IPS-18c (cell line): ENCODE data around the gene SERPINE1.
A peak's percentile ranks its signal among the peaks of the same experiment; 100 is the strongest.
"Not testable (repeated sequence)": the region's sequence is repeated elsewhere in the genome, so short reads cannot be mapped to it uniquely, and the experiment has no call there.

Source experiments
- H3K4me3 ChIP-seq: 2 replicates; pipeline ENCODE4 v1.7.0; 2013; ENCODE audit warnings: low read depth, mild to moderate bottlenecking, low read length, moderate library complexity; ENCODE audit not compliant: insufficient read depth
- H3K9me3 ChIP-seq: one replicate; pipeline ENCODE4 v1.6.1; 2013; ENCODE audit warnings: mild to moderate bottlenecking, low read length, moderate library complexity; ENCODE audit not compliant: control insufficient read depth, insufficient read depth

The SERPINE1 gene

GRCh38 chr7:101126651-101127459, at the start of gene SERPINE1:
SERPINE1 (plus strand) TSS chr7:101127104; CDS start chr7:101128394, 1,290 bp downstream.
- peak within 1 kb of the TSS; percentile 31; the same call in 1 of the 2 replicates for H3K4me3 ChIP-seq

GRCh38 chr7:101077303-101078086, 49.4 kb upstream of the SERPINE1 start:
- Histone ChIP-seq H3K4me3 (no peak overlapping the region), H3K9me3 (peaks cover 2% of the 10 kb centered on the region)

More at GRCh38 chr7:101126651-101127459, at the start of gene SERPINE1:
- H3K9me3 ChIP-seq, result no peaks in the 10 kb centered on the region

GRCh38 chr7:101081432-101081831, 45.5 kb upstream of the SERPINE1 start:
- Histone ChIP-seq H3K4me3 (no peak overlapping the region), H3K9me3 (peaks cover 2% of the 10 kb centered on the region)

DNA sequence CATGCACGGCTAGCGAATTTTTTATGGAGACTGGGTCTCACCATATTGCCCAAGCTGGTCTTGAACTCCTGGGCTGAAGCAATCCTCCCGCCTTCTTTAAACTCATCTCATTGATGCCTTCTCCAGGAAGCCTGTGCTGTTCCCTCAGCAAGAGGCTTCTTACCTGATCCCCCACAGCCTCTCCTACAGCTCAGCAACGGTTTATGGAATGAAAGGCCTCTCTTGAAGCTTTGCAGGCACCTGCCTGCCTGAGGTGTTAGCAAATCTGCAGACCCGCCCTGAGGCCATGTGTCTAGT, 42.1 kb upstream of the SERPINE1 start:
- H3K4me3 ChIP-seq, result no peak overlapping the region; the same call in 1 of the 2 replicates

DNA sequence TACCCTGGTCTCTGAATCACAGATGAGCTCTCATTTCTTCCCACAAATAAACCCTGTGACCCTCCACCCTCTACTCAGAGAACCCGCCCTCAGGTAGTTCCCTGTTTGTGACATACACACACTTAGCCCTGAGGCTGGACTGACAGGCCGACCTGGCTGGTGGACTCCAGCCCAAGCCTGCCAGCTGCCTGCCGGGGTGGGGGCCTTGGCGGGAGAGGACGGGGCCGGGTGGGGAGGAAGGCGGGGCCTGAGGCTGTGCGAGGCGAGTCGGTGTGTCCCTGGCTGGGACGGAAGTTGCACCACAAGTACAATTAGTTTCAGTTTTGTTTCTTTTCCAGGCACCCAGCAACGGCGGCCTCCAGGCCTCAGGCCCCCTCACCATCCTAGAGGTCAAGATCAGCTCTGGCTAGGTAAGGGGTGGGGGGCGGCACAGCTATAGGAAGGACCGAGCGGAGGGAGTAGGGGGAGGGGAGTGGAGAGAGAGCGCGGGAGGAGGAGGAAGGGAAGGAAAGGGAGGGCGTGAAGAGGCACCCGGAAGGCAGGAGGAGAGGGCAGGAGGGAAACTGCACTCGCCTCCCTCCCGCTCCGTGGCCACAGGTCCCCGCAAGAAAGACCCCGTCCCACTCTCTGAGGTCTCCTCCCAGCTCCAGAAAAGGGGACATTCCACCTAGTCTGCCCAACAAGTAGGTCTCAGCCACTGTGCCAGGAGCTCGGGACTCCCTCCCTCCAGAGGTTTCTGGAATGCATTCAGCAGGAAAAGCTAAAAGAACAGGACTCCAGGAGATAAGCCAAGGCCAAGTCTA, 41.5 kb upstream of the SERPINE1 start, which contains the start of gene TRIM56:
TRIM56 (plus strand) TSS at position 320 of the 803 bp plus-strand sequence. CDS start 1,832 bp downstream, outside the sequence.
- Histone ChIP-seq H3K4me3 (peak within 1 kb of the TSS; percentile 50), H3K9me3 (peaks cover 2% of the 10 kb centered on the region)

More for the DNA sequence above, 42.1 kb upstream of the SERPINE1 start:
- H3K9me3 ChIP-seq, result peaks cover 2% of the 10 kb centered on the region

DNA sequence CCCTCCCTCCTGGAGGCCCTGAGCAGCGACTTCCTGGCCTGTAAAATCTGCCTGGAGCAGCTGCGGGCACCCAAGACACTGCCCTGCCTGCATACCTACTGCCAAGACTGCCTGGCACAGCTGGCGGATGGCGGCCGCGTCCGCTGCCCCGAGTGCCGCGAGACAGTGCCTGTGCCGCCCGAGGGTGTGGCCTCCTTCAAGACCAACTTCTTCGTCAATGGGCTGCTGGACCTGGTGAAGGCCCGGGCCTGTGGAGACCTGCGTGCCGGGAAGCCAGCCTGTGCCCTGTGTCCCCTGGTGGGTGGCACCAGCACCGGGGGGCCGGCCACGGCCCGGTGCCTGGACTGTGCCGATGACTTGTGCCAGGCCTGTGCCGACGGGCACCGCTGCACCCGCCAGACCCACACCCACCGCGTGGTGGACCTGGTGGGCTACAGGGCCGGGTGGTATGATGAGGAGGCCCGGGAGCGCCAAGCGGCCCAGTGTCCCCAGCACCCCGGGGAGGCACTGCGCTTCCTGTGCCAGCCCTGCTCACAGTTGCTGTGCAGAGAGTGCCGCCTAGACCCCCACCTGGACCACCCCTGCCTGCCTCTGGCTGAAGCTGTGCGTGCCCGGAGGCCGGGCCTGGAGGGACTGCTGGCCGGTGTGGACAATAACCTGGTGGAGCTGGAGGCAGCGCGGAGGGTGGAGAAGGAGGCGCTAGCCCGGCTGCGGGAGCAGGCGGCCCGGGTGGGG, 39.4 kb upstream of the SERPINE1 start:
- H3K4me3 ChIP-seq, result no peak overlapping the region
- H3K9me3 ChIP-seq, result no peaks in the 10 kb centered on the region

DNA sequence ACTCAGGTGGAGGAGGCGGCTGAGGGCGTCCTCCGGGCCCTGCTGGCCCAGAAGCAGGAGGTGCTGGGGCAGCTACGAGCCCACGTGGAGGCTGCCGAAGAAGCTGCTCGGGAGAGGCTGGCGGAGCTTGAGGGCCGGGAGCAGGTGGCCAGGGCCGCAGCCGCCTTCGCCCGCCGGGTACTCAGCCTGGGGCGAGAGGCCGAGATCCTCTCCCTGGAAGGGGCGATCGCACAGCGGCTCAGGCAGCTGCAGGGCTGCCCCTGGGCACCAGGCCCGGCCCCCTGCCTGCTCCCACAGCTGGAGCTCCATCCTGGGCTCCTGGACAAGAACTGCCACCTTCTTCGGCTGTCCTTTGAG, 38.9 kb upstream of the SERPINE1 start:
- no peaks in the 10 kb centered on the region for H3K9me3 ChIP-seq

DNA sequence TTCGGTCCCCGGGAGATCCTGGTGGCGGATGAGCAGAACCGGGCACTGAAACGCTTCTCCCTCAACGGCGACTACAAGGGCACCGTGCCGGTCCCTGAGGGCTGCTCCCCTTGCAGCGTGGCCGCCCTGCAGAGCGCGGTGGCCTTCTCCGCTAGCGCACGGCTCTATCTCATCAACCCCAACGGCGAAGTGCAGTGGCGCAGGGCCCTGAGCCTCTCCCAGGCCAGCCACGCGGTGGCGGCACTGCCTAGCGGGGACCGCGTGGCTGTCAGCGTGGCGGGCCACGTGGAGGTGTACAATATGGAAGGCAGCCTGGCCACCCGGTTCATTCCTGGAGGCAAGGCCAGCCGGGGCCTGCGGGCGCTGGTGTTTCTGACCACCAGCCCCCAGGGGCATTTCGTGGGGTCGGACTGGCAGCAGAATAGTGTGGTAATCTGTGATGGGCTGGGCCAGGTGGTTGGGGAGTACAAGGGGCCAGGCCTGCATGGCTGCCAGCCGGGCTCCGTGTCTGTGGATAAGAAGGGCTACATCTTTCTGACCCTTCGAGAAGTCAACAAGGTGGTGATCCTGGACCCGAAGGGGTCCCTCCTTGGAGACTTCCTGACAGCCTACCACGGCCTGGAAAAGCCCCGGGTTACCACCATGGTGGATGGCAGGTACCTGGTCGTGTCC, 37.9 kb upstream of the SERPINE1 start:
- Histone ChIP-seq H3K9me3 (no peaks in the 10 kb centered on the region), H3K4me3 (no peak overlapping the region)

More for the DNA sequence above, 38.9 kb upstream of the SERPINE1 start:
- H3K4me3 ChIP-seq, result no peak overlapping the region

- H3K4me3 ChIP-seq, result no peak overlapping the region
- no peaks in the 10 kb centered on the region for H3K9me3 ChIP-seq
Observed at GRCh38 chr7:101089876-101090275, 37.0 kb upstream of the SERPINE1 start.

- H3K4me3 ChIP-seq, H3K9me3 ChIP-seq: not testable (repeated sequence)
Observed at GRCh38 chr7:101092266-101092905, 34.5 kb upstream of the SERPINE1 start.

GRCh38 chr7:101093906-101094305, 33.0 kb upstream of the SERPINE1 start:
- no peak overlapping the region for H3K4me3 ChIP-seq
- H3K9me3 ChIP-seq, result no peaks in the 10 kb centered on the region

- H3K4me3 ChIP-seq, result no peak overlapping the region
- H3K9me3 ChIP-seq, result no peaks in the 10 kb centered on the region
Observed at GRCh38 chr7:101094376-101094775, 32.5 kb upstream of the SERPINE1 start.

DNA sequence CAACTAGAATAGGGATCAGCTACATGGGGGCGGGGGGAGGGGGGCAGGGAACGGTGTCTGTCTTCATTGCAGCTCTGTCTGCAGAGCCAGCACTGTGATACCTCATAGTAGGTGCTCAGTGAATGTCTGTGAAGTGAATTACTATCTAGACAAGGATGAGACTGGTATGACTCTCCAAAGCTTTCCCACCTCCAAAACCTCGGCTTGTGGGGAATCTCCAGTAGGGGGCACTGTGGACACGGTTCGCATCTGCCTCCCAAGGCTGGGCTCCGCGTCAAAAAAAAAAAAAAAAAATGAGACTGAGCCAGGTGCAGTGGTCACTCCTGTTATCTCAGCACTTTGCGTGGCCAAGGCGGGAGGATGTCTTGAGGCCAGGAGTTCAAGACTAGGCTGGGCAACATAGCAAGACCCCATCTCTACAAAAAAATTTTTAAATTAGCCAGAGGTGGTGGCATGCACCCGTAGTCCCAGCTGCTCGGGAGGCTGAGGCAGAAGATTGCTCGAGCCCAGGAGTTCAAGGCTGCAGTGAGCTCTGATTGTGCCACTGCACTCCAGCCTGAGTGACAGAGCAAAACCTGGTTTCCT, 32.0 kb upstream of the SERPINE1 start:
- H3K9me3 ChIP-seq, result no peaks in the 10 kb centered on the region
- H3K4me3 ChIP-seq, result no peak overlapping the region

- H3K9me3 ChIP-seq, result no peaks in the 10 kb centered on the region
Observed at GRCh38 chr7:101096331-101096956, 30.5 kb upstream of the SERPINE1 start.

DNA sequence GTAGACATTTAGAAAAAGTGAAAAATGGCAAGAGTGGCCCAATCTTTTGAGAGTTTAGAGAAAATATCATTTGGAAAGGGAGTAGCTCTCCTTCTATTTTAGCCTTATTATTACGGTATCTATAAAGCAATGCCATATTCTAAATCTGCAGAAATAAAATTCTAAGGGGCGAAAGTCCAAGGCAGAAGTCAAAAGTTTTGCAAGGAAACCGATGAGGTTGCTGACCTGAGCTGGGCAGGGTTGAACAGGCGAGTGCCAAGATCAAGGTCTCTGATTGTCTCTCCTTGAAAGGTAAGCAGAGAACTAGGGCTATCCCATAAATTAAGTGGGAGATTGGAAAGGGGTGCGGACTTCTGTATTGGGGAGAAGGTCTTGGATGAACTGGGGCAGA, 30.0 kb upstream of the SERPINE1 start:
- Histone ChIP-seq H3K9me3 (no peaks in the 10 kb centered on the region), H3K4me3 (no peak overlapping the region)

More at GRCh38 chr7:101096331-101096956, 30.5 kb upstream of the SERPINE1 start:
- no peak overlapping the region for H3K4me3 ChIP-seq
